ENCODE results near the gene ABCF3.
A peak's percentile ranks its signal among the peaks of the same experiment; 100 is the strongest.
"Not testable (repeated sequence)": the region's sequence is repeated elsewhere in the genome, so short reads cannot be mapped to it uniquely, and the experiment has no call there.

The ABCF3 gene, protein sequence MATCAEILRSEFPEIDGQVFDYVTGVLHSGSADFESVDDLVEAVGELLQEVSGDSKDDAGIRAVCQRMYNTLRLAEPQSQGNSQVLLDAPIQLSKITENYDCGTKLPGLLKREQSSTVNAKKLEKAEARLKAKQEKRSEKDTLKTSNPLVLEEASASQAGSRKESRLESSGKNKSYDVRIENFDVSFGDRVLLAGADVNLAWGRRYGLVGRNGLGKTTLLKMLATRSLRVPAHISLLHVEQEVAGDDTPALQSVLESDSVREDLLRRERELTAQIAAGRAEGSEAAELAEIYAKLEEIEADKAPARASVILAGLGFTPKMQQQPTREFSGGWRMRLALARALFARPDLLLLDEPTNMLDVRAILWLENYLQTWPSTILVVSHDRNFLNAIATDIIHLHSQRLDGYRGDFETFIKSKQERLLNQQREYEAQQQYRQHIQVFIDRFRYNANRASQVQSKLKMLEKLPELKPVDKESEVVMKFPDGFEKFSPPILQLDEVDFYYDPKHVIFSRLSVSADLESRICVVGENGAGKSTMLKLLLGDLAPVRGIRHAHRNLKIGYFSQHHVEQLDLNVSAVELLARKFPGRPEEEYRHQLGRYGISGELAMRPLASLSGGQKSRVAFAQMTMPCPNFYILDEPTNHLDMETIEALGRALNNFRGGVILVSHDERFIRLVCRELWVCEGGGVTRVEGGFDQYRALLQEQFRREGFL

DNA sequence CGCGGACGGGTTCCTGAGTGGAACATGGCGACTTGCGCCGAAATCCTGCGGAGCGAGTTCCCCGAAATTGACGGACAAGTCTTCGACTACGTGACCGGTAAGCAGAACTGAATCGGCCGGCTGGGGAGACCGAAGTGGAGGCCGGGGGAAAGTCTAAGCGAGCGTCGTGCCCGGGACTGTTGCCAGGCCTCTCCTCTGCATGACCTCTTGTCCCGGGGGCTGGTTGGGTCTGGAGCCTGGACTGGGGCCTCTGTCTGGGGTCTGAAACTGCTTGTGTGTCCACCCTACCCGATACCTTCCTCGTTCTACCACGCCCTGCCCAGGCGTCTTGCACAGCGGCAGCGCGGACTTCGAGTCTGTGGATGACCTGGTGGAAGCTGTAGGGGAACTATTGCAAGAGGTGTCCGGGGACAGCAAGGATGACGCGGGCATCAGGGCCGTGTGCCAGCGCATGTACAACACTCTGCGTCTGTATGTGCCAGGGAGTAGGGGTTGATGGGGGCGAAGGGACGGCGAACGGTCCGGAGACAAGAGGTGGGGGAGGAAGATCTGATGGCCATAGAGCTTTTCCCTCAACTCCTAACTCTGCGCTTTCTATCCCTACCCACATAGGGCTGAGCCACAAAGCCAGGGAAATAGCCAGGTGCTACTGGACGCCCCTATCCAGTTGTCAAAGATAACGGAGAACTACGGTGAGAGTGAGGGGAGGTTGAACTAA lies at the start of gene ABCF3:
Gene ABCF3, plus strand, starts transcription at position 16 of the 718 bp plus-strand sequence. Its CDS starts 9 bp downstream, at position 25.
- no peak for DNase-seq

DNA sequence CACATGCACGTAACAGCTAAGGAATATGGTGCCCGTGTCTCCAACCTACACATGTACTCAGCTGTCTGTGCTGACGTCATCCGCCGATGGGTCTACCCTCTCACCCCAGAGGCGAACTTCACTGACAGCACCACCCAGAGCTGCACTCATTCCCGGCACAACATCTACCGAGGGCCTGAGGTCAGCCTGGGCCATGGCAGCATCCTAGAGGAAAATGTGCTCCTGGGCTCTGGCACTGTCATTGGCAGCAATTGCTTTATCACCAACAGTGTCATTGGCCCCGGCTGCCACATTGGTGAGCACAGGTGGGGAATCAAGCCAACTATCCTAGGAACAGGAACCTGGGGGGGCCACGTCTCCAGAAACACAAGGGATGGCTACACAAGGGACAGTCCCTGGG lies 45.6 kb upstream of the ABCF3 start:
- no peak for DNase-seq

DNA sequence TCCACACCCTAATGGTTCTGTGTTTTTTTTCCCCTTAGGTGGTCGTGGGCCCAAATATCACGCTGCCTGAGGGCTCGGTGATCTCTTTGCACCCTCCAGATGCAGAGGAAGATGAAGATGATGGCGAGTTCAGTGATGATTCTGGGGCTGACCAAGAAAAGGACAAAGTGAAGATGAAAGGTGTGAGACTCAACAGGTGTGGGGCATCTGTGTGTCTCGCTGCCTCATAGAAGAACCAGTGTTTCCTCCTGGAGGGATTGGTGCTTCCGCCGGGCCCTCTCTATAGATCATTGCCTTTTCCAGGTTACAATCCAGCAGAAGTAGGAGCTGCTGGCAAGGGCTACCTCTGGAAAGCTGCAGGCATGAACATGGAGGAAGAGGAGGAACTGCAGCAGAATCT lies 43.8 kb upstream of the ABCF3 start:
- no peak for DNase-seq

DNA sequence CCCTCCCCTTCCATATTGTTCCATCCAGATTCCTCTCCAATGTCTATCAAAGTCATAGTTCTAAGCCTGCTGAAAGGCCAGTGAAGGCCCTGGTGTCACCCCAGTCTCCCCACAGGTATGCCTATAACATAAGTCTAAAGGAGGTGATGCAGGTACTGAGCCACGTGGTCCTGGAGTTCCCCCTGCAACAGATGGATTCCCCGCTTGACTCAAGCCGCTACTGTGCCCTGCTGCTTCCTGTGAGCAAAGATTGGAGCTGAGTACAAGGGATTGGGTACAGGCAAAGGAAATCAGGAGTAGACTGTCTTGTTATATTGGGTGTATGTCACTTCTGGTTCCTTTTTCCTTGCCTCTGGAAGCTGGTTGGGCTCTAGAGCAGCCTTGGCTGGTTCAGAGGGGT lies 42.7 kb upstream of the ABCF3 start:
- DNase-seq, result no peak

DNA sequence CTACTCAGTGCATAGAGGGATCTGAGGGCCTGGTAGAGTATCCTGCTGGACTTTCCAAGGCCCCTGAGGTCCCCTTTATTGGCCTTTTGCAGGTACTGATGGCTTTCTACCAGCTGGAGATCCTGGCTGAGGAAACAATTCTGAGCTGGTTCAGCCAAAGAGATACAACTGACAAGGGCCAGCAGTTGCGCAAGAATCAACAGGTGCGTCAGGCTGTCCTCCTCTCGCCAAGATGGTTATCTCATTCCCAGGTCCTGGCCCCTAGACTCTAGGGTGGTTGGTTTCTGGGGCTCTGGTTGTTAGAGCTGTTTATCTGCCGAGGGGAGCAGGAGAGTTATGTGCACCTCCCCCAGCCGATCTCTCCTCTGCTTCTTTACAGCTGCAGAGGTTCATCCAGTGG lies 41.5 kb upstream of the ABCF3 start:
- DNase-seq, result no peak

DNA sequence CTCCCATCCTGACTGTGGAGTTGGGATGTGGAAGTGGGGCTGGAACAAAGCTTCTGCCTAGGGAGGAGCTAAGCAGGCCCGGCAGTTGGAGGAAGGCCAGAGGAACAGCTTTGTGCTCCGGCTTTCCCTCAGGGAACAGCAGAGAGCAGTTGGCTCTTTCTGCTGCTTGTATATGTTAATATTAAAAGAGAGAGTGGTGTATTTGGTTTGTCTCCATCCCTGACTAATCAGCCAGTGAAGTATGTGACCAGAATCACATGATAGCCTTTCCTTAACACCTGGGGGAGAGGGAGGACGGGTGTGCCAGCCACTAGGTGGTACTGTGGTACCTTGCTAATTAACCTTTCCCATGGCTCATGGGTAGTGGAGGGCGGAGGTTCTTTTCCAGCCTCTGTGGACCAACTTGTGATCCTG lies 40.9 kb upstream of the ABCF3 start:
- DNase-seq, result peak; percentile 50

DNA sequence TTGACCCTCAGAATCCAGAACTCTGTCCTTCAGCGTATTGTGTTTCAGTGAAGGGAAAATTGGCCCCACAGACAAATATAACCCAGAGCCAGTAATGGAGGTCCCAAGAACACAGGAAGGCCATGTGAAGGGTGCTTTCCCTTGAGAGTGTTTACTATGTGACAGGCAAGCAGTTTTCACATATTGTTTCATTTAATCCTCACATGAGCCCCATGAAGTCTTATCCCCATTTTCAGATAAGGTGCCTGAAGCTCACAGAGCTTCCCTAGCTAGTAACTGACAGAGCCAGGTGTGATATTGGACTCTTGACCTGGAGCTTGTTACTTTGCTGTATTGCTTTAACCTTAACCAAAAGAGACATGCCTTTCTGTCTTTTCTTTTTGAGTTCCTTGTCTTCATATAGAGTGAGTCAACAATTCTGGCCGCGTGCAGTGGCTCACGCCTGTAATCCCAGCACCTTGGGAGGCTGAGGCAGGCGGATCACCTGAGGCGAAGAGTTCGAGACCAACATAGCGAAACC lies 40.2 kb upstream of the ABCF3 start:
- DNase-seq, result no peak

DNA sequence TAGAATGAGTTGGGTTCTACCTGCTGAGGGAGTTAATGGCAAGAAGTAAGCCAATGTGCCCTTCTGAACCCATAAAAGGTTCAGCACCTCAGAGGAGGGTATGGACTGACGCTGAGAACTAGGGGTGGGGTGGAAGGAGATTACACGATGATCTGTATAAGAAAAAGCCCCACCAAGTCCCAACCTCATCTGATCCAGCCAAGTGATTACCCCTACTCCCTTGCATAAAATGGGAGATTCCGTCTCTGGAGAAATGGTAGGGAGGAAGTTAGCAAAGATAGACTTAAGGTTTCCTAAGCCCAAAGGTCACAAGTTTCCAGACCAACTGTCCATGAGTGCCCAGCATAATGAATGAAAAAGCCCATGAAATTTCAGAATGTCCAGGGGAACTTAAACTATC lies 37.9 kb upstream of the ABCF3 start:
- DNase-seq, result no peak

DNA sequence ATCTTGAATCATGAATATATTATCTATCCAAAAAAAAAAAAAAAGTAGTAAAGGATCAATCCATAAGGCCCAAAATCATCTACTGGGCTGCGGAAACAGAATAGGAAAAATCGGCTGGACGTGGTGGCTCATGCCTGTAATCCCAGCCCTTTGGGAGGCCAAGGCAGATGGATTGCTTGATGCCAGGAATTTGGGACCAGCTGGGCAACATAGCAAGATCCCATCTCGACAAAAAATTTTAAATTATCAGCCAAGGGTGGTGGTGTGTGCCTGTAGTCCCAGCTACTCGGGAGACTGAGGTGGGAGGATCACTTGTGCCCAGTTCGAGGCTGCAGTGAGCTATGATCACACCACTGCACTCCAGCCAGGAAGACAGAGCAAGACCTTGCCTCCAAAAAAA lies 36.9 kb upstream of the ABCF3 start:
- no peak for DNase-seq

DNA sequence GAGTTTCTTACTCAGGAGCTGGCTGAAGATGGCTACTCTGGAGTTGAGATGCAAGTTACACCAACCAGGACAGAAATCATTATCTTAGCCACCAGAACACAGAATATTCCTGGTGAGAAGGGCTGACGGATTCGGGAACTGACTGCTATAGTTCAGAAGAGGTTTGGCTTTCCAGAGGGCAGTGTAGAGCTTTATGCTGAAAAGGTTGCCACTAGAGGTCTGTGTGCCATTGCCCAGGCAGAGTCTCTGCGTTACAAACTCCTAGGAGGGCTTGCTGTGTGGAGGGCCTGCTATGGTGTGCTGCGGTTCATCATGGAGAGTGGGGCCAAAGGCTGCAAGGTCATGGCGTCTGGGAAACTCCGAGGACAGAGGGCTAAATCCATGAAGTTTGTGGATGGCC lies 36.2 kb upstream of the ABCF3 start:
- not testable (repeated sequence) for DNase-seq

DNA sequence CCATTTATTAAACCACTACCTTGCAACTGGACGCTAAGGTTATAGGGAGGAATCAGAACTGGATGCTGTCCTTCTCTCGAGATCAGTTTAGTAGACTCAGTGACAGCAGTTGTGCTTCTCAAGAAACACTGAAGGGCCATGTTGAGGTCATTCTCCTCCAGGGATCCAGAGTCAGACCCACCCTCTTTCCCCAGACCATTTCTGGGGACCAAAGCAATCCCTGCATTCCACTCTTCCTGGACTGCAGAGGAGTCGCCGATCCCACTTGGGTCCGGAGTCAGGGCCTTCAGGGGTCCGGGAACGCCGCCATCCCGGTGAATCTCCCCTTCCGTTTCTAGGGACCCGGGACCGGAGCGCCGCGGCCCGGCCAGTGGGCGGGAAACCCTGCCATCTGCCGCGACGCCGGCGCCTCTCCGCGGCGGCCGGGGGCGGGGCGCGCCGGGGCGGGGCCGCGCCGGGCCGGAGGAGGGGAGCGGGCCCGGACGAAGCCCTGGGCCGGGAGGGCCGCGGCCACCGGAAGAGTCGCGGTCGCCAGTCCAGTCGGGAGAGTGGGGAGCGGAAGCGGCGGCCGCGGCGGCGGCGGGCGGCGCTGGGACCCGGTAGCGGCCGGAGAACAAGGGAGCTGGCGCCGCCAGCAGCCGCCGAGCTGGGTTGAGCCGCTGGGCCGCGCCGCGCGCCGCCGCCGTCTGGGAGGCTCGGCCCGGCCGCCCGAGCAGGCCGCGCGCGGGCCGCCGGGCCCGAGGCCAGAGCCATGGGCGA lies 30.9 kb upstream of the ABCF3 start, which contains the start of gene DVL3:
Gene DVL3, plus strand, starts transcription at position 493 of the 759 bp plus-strand sequence. Its CDS starts 259 bp downstream, at position 752.
- peak; percentile 55 for DNase-seq

DNA sequence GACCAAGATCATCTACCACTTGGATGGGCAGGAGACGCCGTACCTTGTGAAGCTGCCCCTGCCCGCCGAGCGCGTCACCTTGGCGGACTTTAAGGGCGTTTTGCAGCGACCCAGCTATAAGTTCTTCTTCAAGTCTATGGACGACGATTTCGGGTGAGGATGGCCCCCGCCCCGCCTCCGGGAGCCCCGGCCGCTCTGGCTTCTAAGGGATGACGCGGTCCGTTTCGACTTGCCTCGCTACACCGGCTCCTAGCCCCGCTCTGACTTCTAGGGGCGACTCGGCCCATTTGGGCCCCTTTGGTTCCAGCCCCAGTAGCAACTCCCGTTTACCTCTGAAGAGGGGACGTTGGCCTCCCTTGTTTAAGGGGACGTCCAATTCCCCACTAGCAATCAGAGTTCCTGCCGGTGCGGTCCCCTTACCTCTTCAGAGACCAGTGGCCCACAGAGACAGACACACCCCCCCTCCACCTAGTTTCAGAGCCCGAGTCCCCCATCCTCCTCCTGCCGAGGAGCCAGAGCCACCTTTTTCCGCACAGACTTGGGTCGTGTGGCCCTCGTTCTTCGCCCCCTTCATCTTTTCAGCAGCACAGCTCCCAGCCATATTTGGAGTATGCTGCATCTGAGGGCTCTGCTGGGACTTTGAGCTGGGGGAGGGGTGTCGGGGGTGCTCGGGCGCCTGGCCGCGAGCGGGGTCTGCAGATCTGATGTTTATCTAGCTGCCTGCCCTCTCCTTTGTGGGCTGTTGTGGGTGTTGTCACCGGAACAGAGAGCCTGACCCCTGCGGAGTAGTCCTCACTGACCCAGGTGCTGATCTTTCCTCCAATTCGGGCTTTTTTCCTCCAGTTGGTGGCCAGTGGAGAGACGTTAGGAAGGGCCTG lies 30.1 kb upstream of the ABCF3 start:
- DNase-seq, result peak; percentile 38

DNA sequence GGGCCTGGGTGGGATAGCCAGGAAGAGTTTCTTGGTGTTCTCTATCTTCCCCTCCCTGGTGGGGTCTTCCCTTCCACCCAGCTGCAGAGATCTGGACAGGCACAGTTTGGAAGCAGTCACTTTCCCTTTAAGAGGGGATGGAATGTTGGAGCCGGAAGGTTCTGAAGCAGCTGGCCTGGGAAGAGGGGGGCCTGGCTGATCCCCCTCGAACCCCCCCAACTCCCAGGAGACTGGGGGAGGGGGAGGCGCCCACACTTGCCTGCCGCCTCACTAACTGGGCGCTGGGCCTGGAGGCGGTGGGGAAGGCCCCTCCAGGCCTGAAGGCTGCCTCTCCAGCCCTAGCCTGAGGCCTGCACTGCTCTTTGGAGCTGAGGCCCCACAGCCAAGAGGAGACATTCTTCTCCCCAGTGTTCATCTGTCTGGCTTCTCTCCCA lies 29.5 kb upstream of the ABCF3 start:
- no peak for DNase-seq

DNA sequence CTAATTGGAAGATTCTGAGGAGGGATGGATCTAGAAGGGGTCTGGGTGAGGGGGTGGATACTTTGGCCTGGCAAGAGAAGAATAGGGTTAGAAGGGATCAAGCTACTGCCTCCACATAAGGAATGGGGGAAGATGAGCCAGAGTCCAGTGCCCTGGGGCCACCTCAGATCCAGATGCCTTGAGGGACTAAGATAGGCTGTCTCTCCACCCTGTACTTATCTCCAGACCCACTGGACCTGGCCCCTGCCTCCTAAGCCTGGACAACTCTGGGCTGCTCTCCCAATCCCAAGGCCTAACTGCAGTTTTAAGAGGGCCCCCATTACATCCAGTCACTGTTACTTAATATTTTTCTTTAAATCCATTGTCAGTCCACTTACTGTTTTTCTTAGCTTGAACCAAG lies 28.8 kb upstream of the ABCF3 start:
- no peak for DNase-seq

DNA sequence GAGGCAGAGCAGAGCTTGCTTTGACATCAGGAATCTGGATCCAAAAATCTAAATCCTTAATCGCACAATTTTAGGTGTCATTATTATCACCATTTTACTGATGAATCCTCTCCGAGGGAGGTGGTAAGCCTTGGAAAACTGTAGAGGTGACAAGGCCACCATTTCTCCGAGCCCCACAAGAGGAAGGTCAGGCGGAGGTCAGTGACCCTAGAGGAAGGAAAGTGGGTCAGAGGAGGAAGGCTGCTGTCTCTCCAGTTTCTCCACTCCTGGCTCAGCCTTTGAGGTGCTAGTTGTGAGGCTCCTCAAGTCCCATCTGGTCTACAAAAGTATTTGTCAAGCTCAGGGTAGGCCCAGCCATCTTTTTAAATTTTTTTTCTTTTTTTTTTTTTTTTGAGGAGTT lies 27.6 kb upstream of the ABCF3 start:
- DNase-seq, result no peak

DNA sequence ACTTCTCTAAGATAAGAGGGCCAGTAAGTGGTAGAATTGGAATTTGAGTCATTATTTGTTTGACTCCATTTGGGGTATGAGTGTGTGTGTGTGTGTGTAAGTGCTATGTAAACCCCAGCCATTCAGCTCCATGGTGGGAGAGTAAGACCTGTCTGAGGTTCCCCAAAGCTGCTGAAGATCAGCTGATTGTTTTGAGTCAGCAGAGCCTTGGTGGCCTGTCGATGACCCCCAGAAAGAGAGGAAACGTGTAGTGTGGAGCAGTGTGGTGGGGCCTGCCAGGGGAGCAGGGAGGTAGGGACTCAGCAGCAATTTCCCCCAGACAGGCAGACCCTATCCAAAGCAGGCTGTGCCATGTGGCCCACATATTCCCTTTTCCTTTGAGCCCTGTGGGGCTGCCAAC lies 25.5 kb upstream of the ABCF3 start:
- DNase-seq, result no peak

DNA sequence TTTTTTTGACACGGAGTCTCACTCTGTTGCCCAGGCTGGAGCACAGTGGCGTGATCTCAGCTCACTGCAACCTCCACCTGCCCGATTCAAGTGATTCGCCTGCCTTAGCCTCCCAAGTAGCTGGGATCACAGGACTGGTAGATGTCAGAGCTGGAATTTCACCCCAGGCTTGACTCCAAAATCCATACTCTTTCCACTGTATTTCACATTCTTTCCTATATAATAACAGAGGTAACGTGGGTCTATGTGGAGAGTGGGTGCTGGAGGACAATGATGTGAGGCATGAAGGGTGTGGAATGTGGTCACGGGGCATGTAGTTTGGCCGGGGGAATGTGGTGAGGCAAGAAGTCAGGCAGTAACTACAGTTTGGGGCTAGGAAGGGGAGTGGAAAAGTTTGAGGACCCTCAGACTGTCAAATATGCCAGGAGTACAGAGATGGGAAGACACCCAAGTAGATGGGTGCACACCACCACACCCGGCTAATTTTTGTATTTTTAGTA lies 23.4 kb upstream of the ABCF3 start:
- not testable (repeated sequence) for DNase-seq

DNA sequence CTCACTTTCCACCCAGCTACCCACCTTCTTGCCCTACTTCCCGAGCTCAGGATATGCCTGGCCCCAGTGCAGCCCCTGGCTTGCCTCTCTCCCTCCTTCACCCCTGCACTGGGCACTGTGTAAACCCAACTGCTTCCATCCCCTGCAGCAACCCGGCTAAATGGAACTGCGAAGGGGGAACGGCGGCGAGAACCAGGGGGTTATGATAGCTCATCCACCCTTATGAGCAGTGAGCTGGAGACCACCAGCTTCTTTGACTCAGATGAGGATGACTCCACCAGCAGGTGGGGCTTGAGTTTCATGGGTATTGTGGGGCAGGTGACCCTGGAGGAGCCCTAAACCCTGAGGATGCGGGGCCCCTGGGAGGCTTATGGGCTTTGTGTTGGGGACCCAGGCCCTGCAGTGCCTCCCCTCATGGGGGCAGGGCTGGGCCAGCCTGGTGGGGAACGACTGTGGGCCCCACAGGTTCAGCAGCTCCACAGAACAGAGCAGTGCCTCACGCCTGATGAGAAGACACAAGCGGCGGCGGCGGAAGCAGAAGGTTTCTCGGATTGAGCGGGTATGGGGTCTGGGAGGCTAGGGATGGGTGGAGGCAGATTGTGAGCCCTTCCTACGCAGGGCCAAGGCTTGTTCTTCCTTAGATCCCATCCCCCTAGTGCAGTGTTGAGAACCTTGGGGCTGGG lies 21.2 kb upstream of the ABCF3 start:
- no peak for DNase-seq

DNA sequence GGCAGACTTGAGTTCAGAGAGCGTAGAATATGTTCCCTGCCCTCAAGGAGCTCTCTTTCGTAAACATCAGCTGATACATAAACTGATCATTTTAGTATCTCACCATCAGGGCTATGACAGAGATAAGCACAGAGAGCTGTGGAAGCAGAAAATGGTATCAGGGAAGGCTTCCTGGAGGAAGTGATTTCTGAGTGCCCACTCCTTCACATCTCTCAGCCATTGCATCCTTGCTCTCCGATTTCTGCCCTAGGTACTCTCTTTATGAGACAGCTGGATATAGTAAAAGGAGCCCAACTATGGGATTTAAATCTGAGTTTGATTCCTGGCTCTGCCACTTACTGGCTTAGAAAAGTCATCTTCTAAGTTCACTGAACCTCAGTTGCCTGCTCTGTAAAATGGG lies 20.5 kb upstream of the ABCF3 start:
- DNase-seq, result no peak

DNA sequence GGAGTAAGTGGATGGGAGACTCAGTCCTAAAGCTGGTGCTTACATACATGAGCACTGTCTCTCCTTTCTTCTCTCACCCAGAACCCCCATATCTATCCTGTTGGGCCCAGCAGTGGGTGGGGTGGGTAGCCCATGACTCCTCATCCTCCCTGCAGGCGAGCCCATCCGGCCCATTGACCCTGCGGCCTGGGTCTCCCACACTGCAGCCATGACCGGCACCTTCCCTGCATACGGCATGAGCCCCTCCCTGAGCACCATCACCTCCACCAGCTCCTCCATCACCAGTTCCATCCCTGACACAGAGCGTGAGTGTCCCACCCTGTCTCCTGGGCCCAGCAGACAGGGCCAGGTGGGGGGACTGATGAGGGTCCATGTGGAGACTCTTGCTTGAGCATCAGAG lies 19.3 kb upstream of the ABCF3 start:
- DNase-seq, result no peak

DNA sequence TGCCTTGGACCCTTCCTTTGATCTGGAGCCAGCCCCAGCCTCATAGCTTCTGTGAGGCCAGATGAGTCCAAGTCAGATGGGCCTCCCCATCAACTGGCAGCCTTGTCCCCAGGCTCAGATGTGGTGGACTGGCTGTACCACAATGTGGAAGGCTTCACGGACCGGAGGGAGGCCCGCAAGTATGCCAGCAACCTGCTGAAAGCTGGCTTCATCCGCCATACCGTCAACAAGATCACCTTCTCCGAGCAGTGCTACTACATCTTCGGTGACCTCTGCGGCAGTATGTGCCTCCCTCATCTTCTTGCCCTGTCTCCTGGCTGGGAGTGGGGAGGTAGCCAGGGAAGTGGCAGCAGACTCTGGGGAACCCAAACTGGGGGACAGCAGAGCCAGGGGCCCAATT lies 18.2 kb upstream of the ABCF3 start:
- DNase-seq, result no peak
